GDM1 (cell line): ENCODE data around the gene MPHOSPH10.
"Not testable (repeated sequence)": the region's sequence is repeated elsewhere in the genome, so short reads cannot be mapped to it uniquely, and the experiment has no call there.

ENCODE experiments used
- DNase-seq: peaks from one replicate; lab custom pipeline; 2025; lab: John Stamatoyannopoulos, UW

MPHOSPH10 gene

GRCh38 chr2:71130152-71130904 is at the start of gene MPHOSPH10, which contains the start of gene MCEE:
MPHOSPH10 (plus strand) TSS chr2:71130634; CDS start chr2:71130666, 32 bp downstream.
MCEE (minus strand) TSS chr2:71130229; CDS start chr2:71130219, 10 bp downstream.
- peak; percentile 80 for DNase-seq

GRCh38 chr2:71082402-71083252 is 47.8 kb upstream of the MPHOSPH10 start:
- no peak for DNase-seq

- not testable (repeated sequence) for DNase-seq
Measured at GRCh38 chr2:71083297-71083696, 47.1 kb upstream of the MPHOSPH10 start.

GRCh38 chr2:71083752-71084312 is 46.6 kb upstream of the MPHOSPH10 start:
- DNase-seq, result peak; percentile 12

GRCh38 chr2:71085325-71086003 is 45.0 kb upstream of the MPHOSPH10 start:
- not testable (repeated sequence) for DNase-seq

GRCh38 chr2:71089475-71089874 is 41.0 kb upstream of the MPHOSPH10 start:
- not testable (repeated sequence) for DNase-seq

- DNase-seq, result not testable (repeated sequence)
Measured at GRCh38 chr2:71091808-71092207, 38.6 kb upstream of the MPHOSPH10 start.

GRCh38 chr2:71092491-71093260 is 37.8 kb upstream of the MPHOSPH10 start:
- DNase-seq, result not testable (repeated sequence)

- peak; percentile 48 for DNase-seq
Measured at GRCh38 chr2:71100195-71100964, 30.1 kb upstream of the MPHOSPH10 start.

GRCh38 chr2:71101656-71102055 is 28.8 kb upstream of the MPHOSPH10 start:
- DNase-seq, result peak; percentile 24

- no peak for DNase-seq
Measured at GRCh38 chr2:71102981-71103681, 27.3 kb upstream of the MPHOSPH10 start.

GRCh38 chr2:71103809-71104208 is 26.6 kb upstream of the MPHOSPH10 start:
- DNase-seq, result no peak

- not testable (repeated sequence) for DNase-seq
Measured at GRCh38 chr2:71106463-71106862, 24.0 kb upstream of the MPHOSPH10 start.

GRCh38 chr2:71108091-71108490 is 22.3 kb upstream of the MPHOSPH10 start:
- no peak for DNase-seq

GRCh38 chr2:71113843-71114242 is 16.6 kb upstream of the MPHOSPH10 start:
- no peak for DNase-seq

- DNase-seq, result no peak
Measured at GRCh38 chr2:71117063-71117462, 13.4 kb upstream of the MPHOSPH10 start.

- DNase-seq, result no peak
Measured at GRCh38 chr2:71120195-71120594, 10.2 kb upstream of the MPHOSPH10 start.

GRCh38 chr2:71121479-71121878 is 9.0 kb upstream of the MPHOSPH10 start:
- no peak for DNase-seq

GRCh38 chr2:71122387-71123298 is 7.8 kb upstream of the MPHOSPH10 start:
- no peak for DNase-seq
